Germinal center (tissue), 1 donor: ENCODE data around the gene ACTR1A.
"Not testable (repeated sequence)": the region's sequence is repeated elsewhere in the genome, so short reads cannot be mapped to it uniquely, and the experiment has no call there.

ENCODE experiments used
- DNase-seq: peaks from one replicate; pipeline ENCODE4 v3.0.0; 2012; ENCODE audit warnings: mixed read lengths, low spot score

Gene ACTR1A

DNA sequence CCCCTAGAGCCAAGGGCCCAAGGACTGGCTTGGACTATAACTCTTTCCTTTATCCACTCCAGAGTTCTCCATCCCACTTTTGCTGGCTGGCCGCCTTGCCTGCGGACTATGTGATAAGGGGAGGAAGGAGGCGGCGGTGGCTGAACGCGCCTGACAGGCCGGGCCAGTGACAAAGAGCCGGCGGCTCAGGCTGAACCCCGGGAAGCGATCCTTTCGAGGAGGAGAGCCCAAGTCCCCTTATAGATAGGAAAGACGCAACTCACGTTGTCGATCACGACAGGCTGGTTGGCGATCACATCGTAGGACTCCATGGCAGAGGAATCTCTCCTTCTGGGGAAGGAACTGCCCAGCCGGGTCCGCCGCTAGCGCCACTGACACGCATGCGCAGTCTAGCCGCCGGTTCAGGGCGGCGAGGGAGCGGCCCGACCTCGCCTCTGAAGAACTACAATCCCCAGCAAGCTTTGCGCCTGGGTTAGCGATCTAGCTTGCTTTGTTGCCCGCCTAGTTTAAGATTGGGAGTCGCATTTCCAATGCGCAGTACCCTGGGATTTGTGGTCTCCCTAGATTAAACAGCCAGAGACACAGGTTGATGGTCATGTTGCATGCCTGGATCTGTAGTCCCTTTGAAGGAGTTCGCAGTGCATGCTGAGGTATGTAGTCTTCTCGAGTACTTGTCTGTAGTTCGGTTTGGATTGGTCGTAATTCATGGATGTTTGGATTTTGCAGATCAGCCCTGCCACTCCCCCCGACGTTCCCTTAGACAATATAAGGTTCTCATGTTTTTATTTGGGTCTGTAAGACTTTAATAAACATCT is at the start of gene ACTR1A:
Gene ACTR1A (minus strand): TSS at position 376 of the 815 bp plus-strand sequence. CDS start 65 bp downstream, at position 311.
- DNase-seq, result peak; percentile 90

DNA sequence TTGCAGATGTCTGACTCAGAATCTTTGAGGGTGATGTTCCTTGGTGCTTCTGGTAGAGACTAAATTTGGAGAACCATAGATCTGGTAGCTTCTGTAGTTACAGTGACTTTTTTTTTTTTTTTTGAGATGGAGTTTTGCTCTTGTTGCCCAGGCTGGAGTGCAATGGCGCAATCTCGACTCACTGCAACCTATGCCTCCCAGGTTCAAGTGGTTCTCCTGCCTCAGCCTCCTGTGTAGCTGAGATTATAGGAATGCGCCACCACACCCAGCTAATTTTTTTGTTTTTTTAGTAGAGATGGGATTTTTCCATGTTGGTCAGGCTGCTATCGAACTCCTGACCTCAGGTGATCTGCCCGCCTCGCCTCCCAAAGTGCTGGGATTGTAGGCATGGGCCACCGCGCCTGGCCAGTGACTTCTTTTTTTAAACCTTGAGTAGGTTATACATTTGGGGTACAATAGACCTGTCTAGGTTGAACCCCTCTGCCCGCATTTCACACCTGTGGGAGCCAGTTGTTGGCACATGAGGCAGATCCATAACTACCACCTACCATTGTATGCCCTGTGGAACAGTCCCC is 48.2 kb upstream of the ACTR1A start:
- DNase-seq, result no peak

DNA sequence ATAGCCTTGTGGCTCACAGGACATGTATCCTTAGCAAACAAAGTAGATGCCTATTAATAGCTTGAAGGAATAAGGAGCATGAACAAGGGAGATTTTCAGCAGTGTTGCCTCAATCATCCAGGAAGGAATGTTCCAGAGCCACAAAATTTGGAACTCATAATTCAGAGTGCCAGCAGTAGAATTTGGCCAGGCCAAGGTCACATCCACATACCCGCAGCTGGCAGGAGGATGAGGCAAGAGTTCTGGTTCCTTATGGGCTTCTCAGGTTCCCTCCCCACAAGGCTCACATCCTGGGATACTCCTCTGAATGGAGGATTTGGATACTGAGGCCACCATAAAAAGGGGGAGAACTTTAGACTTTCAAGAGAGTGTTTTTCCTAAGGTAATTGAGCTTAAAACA is 47.0 kb upstream of the ACTR1A start:
- no peak for DNase-seq

DNA sequence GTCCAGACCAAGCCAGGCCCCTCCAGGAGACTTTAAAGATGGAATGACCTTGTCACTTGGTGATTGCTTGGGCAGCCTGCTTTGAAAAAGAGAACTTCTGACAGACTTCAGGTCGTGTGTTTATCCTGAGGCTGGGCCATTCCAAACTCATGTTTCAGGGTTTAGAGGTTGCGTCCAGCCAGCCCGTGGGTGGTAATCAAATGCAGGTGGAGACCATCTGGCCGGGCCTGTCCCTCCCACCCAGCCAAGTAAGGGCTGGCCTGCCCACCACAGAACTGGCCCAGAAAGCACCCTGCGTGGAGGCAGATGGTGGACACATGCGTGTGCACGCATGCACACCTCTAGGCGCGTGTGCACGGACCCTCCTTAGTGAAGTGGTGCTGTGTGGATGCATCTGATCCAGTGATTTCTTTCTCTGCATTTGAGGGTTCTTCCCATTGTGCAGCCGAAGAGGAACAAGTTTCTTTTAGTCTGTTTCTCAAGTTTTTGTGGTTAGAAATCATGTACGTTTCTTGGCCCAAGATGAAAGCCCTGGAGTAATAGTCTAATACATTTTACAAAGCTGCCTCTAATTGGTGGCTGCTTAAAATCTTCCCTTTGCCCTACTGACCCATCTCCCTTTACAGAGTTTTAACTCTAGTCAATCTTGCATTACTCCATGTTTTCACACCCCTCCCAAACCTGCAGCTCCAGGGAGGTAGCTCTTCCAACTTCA is 44.3 kb upstream of the ACTR1A start:
- no peak for DNase-seq

DNA sequence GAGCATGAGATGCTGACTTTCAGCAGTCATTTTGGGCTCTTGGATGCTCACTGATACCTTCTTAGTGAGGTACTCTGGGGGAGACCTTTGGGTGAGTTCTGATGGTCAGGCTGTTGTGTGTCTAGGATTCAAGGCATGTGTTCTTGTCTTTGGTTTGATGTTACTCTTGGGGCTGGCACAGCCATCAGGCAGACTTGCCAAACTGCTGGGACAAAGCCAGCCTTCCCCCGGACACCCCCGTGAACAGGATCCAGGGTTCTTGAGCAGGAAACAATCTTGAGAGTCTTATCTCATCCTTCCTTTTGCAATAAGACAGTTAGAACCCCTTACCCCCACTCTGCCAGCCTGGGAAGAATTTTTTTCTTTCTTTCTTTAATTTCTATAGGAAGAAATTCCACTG is 43.5 kb upstream of the ACTR1A start:
- DNase-seq, result no peak

DNA sequence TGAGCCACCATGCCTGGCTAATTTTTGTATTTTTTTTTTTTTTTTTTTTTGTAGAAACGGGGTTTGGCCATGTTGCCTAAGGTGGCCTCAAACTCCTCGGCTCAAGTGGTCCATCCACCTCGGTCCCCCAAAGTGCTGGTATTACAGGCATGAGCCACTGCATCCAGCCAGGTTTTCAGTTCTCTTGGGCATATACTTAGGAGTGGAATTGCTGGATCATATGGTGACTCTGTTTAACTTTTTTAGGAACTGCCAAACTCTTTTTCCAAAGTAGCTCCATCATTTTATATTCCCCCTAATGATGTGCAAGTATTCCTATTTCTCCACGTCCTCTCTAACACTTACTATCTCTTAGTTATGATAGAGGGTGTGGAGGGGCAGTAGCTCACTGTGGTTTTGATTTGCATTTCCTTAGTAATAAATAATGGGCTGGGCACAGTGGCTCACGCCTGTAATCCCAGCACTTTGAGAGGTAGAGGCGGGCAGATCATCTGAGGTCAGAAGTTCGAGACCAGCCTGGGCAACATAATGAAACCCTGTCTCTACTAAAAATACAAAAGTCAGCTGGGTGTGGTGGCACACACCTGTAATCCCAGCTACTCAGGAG is 42.9 kb upstream of the ACTR1A start:
- DNase-seq, result no peak

DNA sequence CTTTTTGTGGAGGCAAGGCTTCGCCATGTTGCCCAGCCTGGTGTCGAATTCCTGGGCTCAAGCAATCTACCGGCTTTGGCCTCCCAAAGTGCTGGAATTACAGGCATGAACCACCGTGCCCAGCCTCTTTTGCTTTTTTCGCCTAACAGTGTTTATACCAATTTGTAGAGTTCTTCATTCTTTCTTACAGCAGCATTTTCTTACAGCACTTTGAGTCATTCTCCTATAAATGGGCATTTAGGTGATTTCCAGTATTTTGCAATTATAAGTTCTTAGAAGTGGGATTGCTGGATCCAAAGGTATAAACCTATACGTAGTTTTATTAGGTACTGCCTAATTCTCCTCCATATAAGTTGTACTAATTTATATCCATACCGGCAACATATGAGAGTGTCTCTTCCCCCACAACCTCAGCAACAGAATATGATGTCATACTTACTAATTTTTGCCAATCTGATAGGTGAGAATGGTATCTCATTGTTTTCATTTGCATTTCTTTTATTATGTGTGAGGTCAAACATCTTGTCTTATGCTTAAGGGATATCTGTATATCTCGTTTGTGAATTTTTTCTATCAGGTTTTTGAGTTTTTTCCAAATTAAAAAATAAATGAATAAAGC is 40.4 kb upstream of the ACTR1A start:
- DNase-seq, result no peak

DNA sequence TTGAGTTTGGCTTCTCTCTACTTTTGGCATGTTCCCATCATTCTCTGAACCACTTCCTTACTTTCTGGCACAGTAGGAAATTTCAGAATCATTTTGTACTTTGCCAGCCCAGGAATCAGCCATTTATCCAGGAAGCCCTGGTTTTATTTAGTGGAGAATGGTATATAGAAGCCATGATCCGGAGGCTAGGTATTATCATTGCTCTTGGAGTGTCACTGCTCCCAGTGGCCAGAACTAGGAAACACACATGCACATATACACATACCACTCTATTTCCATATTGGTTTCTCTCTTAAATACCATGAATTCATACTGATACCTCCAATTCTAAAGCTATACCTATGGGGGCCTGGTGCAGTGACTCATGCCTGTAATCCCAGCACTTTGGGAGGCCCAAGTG is 37.5 kb upstream of the ACTR1A start:
- DNase-seq, result peak; percentile 21

DNA sequence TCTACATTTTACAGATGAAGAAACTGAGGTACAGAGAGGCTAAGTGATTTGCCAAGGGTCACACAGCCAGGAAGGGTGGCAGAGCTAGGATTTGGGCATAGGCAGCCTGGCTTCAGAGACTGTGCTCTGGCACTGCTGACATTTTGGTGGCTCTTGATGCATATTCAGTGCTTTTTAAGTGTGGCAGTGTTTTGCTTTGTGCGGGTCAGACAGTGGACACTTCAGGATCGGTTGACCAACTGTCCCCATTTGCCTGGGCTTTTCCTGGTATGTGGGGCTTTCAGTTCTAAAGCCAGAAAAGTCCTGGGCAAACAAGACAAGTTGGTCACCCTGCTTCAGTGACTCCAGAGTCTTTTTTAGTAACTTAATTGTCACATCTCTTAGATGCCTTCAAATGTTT is 36.3 kb upstream of the ACTR1A start:
- DNase-seq, result no peak

DNA sequence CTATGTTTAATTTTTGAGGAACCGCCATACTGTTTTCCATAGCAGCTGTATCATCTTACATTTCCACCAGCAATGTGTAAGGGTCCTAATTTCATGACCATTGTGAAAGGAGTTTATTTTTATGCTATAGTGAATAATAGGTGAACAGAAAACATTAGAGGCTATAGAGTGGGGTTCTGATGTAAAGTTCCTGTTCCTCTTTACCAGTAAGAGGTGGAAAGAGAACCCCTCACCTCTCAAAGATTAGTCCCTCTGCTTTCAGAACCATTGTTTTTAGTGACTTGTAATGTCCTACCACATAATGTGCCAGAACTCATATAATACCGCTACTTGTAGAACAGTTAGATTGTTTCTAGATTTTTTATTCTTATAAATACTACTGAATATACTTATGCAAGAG is 35.4 kb upstream of the ACTR1A start:
- DNase-seq, result no peak

DNA sequence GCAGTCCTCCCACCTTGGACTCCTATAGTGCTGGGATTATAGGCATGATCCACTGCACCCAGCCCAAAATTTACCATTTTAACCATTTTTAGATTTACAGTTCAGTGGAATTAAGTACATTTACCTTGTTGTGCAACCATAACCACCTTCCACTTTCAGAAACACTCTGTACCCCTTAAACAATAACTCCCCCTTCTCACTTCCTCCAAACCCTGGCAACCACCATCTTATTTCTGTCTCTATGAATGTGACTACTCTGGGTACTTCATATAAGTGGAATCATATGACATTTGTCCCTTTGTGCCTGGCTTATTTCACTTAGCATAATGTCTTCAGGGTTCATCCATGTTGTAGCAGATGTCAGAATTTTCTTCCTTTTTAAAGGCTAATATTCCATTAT is 34.9 kb upstream of the ACTR1A start:
- no peak for DNase-seq

DNA sequence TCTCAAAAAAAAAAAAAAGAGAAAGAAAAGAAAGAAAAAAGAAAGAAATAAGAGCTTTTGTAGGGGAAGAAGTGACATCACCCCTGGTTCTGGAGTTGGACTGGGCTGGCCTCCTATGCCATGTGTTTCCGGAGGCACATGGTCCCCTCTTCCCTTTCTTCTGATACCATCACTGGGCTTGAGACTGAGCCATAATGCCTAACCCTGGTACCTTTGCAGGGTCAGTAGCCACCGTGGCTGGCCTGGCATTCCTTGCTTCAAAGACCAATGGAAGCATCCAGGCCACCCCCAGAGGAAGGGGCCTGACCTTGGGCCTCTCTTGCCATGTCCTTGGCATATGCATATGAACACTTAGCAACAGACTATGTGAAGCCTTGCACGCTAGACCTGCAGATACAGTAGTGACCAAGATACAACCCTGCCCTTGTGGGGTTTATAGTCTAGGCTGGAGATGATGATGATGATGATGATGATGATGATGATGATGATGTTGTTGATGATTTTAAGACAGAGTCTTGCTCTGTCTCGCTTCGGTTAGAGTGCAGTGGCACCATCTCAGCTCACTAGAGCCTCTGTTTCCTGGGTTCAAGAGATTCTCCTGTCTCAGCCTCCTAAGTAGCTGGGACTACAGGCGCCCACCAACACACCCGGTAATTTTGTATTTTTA is 33.1 kb upstream of the ACTR1A start:
- no peak for DNase-seq

DNA sequence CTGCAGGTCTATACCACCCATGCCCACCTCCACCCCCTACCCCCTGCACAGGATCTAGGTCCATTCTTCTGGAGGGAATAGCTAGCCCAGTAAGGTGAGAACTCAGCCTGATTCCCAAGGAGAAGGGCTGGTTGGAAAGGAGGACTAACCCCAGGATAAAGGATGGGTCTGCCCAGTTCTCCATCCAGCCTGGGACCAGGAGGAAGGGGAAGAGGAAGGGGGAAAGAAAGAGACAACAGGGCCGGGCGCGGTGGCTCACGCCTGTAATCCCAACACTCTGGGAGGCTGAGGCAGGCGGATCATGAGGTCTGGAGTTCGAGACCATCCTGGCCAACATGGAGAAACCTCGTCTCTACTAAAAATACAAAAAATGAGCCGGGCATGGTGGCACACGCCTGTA is 32.5 kb upstream of the ACTR1A start:
- not testable (repeated sequence) for DNase-seq

DNA sequence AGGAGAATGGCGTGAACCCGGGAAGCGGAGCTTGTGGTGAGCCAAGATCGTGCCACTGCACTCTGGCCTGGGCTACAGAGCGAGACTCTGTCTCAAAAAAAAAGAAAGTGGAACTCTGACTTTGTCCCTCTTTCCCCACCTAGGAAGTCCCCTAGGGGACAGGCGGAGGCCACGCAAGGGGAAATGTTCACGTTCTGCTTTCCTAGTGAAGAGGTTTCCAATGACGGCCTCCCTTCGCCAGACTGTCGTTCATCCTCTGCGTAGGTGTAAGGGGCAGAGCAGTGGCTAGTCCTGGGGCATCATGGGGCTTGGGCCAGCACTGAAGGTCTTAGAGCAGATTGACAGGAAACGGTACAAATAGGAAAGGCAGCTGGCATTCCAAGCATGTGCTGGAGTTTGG is 31.8 kb upstream of the ACTR1A start:
- DNase-seq, result no peak

DNA sequence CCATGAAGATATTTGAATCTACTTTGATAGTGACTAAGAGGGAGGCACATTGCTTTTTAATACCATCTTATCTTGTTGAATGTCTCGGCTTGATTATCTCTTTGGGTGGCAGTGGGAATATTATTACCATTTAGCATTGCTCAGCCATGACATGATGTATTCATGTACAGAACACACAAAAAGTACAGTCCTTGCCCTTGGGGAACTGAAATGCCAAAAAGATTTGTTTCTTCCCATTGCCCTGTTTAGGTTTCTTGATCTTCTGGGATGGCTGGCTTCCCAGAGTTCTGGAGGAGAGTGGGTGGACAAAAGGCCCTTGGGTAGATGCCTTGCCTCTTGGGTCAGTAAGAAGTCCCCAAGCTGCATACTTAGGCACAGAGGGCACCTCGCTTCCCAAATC is 25.0 kb upstream of the ACTR1A start:
- DNase-seq, result no peak

DNA sequence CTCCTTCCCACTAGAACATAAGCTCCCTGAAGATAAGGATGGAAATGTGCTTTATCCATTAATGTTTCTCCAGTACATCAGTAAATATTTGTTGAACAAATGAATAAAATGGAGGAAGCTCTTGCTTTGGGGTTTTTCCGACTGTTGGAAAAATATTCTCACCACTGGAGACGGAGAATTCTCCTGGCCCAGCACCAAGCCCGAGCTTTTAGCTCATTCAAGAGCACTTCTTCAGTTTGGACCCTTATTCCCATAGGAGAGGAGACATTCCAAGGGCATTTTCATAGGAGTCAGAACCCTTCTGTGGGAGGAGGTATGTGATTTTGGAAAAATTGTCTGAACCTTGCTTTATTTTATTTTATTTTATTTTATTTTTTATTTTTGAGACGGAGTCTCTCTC is 22.2 kb upstream of the ACTR1A start:
- DNase-seq, result no peak

DNA sequence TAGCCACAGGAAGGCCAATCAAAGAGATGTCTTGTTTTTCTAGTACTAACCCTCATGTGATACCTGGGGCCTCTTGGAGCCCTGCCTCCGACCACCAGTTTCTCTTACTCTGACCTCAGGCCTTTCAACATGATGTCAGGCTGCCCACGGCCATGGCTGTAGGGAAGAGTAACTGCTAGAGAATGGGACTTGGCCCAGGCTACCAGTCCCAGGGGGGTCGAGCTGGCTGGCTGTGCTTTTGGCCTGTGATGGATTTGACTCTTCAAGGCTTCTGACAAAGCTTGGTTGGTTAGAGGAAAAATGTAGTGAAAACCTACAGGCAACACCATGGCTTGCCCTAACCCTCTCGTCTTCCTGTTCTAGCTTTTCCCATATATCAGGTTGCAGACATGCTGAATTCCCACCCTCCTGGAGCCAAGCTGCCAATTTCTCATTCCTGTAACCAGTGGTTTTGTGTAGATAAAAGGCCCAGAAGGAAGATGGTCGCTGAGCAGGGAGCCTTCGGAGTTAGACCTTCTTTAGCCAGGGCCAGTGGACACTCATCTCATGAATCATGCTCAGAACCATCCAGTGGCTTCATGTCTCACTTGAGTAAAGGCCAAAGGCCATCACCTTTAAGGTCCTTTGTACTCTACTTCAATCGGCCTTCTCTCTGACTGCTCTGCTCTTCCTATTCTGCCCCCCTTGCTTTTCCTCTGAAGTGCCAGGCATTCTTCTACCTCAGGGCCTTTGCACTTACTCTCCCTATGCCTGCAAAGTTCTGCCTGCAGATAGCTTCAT is 20.9 kb upstream of the ACTR1A start:
- DNase-seq, result no peak

DNA sequence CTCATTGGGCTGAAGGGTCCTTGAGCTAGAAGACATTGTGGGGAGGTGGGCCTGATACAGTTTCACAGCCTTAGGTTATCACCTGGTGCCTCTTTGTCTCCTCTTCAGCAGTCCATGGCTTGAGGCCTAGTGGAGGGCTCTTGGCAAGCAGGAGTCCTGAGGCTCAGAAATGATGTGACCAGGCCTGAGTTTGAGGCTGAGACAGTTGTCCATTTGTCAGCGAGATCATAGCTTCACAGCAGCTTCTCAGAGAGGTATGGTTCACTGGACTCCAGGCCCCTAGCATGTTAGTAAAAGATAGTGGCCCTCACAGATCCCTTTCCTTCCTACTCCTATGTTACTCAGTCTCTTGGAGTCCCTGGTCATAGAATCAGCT is 20.4 kb upstream of the ACTR1A start:
- no peak for DNase-seq

DNA sequence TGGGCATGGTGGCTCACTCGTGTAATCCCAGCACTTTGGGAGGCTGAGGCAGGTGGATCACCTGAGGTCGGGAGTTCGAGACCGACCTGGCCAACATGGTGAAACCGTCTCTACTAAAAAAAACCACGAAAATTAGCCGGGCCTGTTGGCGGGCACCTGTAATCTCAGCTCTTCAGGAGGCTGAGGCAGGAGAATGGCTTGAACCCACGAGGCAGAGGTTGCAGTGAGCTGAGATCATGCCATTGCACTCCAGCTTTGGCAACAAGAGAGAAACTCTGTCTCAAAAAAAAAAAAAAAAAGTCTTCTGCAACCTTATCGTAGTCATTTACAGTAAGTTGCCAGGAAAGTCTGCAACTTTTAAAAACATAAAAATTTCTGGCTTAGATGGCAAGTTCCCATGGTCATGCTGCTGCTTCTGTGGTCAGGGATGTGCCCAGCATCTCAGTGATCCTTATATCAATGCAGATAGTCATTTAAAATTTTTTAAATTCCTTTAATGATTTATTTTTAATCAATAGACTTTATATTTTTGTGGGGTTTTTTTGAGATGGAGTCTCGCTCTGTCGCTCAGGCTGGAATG is 16.8 kb upstream of the ACTR1A start:
- DNase-seq, result no peak

DNA sequence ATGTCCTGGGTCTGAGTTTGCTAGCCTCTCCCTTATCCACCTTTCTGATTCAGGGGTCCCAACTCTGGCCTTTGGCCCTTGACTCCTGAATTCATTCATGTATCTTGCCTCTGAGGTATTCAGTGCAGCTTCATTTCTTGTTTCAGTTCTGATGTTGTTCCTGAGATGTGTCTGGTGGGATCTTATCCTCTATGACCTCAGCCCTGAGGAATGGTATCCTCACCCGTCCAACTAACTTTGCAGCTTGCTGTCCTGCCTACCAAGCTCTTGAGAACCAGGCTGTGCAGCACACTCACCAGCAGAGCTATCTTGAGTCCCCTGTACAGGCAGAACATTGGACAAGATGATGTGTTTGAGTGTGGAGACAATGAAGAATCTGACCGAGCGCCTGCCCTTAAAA is 15.0 kb upstream of the ACTR1A start:
- DNase-seq, result no peak

DNA sequence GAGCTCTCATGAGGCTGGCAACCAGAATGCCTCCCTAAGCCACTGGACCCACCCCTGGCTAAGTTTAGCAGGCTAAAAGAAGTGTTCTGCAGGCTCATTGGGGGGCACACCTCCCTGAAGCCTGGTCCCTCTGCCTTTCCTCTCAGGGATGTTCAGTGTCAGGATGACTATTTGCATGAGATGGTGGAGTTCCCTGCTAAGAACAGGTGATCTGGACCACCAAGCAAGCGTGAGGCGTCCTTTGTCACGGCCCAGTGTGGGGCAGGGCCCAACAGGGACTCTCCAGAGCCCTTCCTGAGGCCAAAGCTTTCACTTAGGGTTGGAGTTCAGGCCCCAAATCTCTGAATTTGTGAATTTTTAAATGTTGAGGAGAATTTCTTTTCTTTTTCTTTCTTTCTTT is 13.2 kb upstream of the ACTR1A start:
- no peak for DNase-seq
